ENCODE data around the gene F8. TPM values are rescaled to one million over a fixed set of nuclear protein-coding genes. Genes with fewer than 3 reads are reported as not detected.

The F8 gene
- total and polyA plus RNA-seq, 4 donors, result 6.1 to 38.1 (median 7.6) TPM

GRCh38 chrX:154833746-154834274 lies 188.7 kb downstream of the F8 start:
- H3K36me3 ChIP-seq (ENCODE audit: control insufficient read depth in 4 of 4, insufficient read depth in 4 of 4, low read length in 4 of 4), result no peaks in the 10 kb centered on the region
- DNase-seq (no peak), ATAC-seq (ENCODE audit: insufficient read depth, low FRiP score) (no peak)
- no peak overlapping the region for H3K9ac ChIP-seq (ENCODE audit: insufficient read depth in 1 of 2, low read length in 2 of 2)
- WGBS, 2 donors, result 78 to 95% methylated on average over 3 of the region's 3 CpGs
- H3K4me3 ChIP-seq, result no peak overlapping the region
- TF ChIP-seq CTCF (IDR thresholded peaks at IDR 0.05; ENCODE audit: control extremely low read depth, extremely low read depth), result no peak
- H3K27me3 ChIP-seq (ENCODE audit: control insufficient read depth in 3 of 3, insufficient read depth in 3 of 3, low read length in 2 of 3), result peaks cover 0 to 3% (median 2%) of the 10 kb centered on the region in 3 donors
- no peak overlapping the region for H3K27ac ChIP-seq (ENCODE audit: low read depth in 1 of 2, low read length in 1 of 2)
- H3K9me3 ChIP-seq (ENCODE audit: control insufficient read depth in 4 of 4, insufficient read depth in 3 of 4, low read length in 3 of 4), result peaks cover 0 to 3% (median 0%) of the 10 kb centered on the region in 4 donors
- no peaks in the 10 kb centered on the region for H3K4me1 ChIP-seq (ENCODE audit: control insufficient read depth in 5 of 5, insufficient read depth in 5 of 5, low read length in 5 of 5)

- Histone ChIP-seq H3K27me3 (ENCODE audit: control insufficient read depth in 3 of 3, insufficient read depth in 3 of 3, low read length in 2 of 3) (peaks cover 0 to 3% (median 2%) of the 10 kb centered on the region in 3 donors), H3K4me1 (ENCODE audit: control insufficient read depth in 5 of 5, insufficient read depth in 5 of 5, low read length in 5 of 5) (no peaks in the 10 kb centered on the region), H3K36me3 (ENCODE audit: control insufficient read depth in 4 of 4, insufficient read depth in 4 of 4, low read length in 4 of 4) (no peaks in the 10 kb centered on the region), H3K27ac (ENCODE audit: low read depth in 1 of 2, low read length in 1 of 2) (no peak overlapping the region), H3K9me3 (ENCODE audit: control insufficient read depth in 4 of 4, insufficient read depth in 3 of 4, low read length in 3 of 4) (no peaks in the 10 kb centered on the region), H3K4me3 (no peak overlapping the region), H3K9ac (ENCODE audit: insufficient read depth in 1 of 2, low read length in 2 of 2) (no peak overlapping the region)
- no peak for ATAC-seq (ENCODE audit: insufficient read depth, low FRiP score)
- no peak for TF ChIP-seq CTCF (IDR thresholded peaks at IDR 0.05; ENCODE audit: control extremely low read depth, extremely low read depth)
- WGBS, 2 donors, result 32 to 100% methylated on average over 1 of the region's 1 CpG
- no peak for DNase-seq
These were observed 192.5 kb downstream of the F8 start for GRCh38 chrX:154829926-154830442.

- no peak overlapping the region for H3K4me3 ChIP-seq
- H3K27me3 ChIP-seq (ENCODE audit: control insufficient read depth in 3 of 3, insufficient read depth in 3 of 3, low read length in 2 of 3), result peaks cover 0 to 3% (median 2%) of the 10 kb centered on the region in 3 donors
- ATAC-seq (ENCODE audit: insufficient read depth, low FRiP score) (no peak), DNase-seq (no peak)
- no peaks in the 10 kb centered on the region for H3K36me3 ChIP-seq (ENCODE audit: control insufficient read depth in 4 of 4, insufficient read depth in 4 of 4, low read length in 4 of 4)
- no peaks in the 10 kb centered on the region for H3K9me3 ChIP-seq (ENCODE audit: control insufficient read depth in 4 of 4, insufficient read depth in 3 of 4, low read length in 3 of 4)
- H3K4me1 ChIP-seq (ENCODE audit: control insufficient read depth in 5 of 5, insufficient read depth in 5 of 5, low read length in 5 of 5), result no peaks in the 10 kb centered on the region
- TF ChIP-seq CTCF (IDR thresholded peaks at IDR 0.05; ENCODE audit: control extremely low read depth, extremely low read depth), result no peak
- H3K9ac ChIP-seq (ENCODE audit: insufficient read depth in 1 of 2, low read length in 2 of 2), result no peak overlapping the region
- H3K27ac ChIP-seq (ENCODE audit: low read depth in 1 of 2, low read length in 1 of 2), result no peak overlapping the region
These were observed 193.4 kb downstream of the F8 start for GRCh38 chrX:154829134-154829533.

- no peak overlapping the region for H3K27ac ChIP-seq (ENCODE audit: low read depth in 1 of 2, low read length in 1 of 2)
- no peaks in the 10 kb centered on the region for H3K4me1 ChIP-seq (ENCODE audit: control insufficient read depth in 5 of 5, insufficient read depth in 5 of 5, low read length in 5 of 5)
- H3K27me3 ChIP-seq (ENCODE audit: control insufficient read depth in 3 of 3, insufficient read depth in 3 of 3, low read length in 2 of 3), result peaks cover 0 to 3% (median 2%) of the 10 kb centered on the region in 3 donors
- no peaks in the 10 kb centered on the region for H3K9me3 ChIP-seq (ENCODE audit: control insufficient read depth in 4 of 4, insufficient read depth in 3 of 4, low read length in 3 of 4)
- ATAC-seq (ENCODE audit: insufficient read depth, low FRiP score) (no peak), DNase-seq (no peak)
- 65 to 90% methylated on average over 2 of the region's 2 CpGs for WGBS, 2 donors
- no peak for TF ChIP-seq CTCF (IDR thresholded peaks at IDR 0.05; ENCODE audit: control extremely low read depth, extremely low read depth)
- H3K4me3 ChIP-seq, result no peak overlapping the region
- no peak overlapping the region for H3K9ac ChIP-seq (ENCODE audit: insufficient read depth in 1 of 2, low read length in 2 of 2)
- no peaks in the 10 kb centered on the region for H3K36me3 ChIP-seq (ENCODE audit: control insufficient read depth in 4 of 4, insufficient read depth in 4 of 4, low read length in 4 of 4)
These were observed 194.5 kb downstream of the F8 start for GRCh38 chrX:154828016-154828408.

Measured in lung (tissue), 12 donors.